Measurements from ENCODE around the gene RPAIN.
"Not testable (repeated sequence)": the region's sequence is repeated elsewhere in the genome, so short reads cannot be mapped to it uniquely, and the experiment has no call there.

The RPAIN gene

GRCh38 chr17:5429191-5429887 lies 9.4 kb downstream of the RPAIN start:
- DNase-seq (ENCODE audit: low read depth in 2 of 2) = no peak

- DNase-seq (ENCODE audit: low read depth in 2 of 2) = no peak
Measured at GRCh38 chr17:5430413-5430999, 10.5 kb downstream of the RPAIN start.

- not testable (repeated sequence) for DNase-seq (ENCODE audit: low read depth in 2 of 2)
Measured at GRCh38 chr17:5431234-5431633, 11.3 kb downstream of the RPAIN start.

GRCh38 chr17:5431949-5432556 lies 12.1 kb downstream of the RPAIN start:
- no peak for DNase-seq (ENCODE audit: low read depth in 2 of 2)

- no peak for DNase-seq (ENCODE audit: low read depth in 2 of 2)
Measured at GRCh38 chr17:5434984-5435383, 15.0 kb downstream of the RPAIN start.

GRCh38 chr17:5435781-5436315 lies 15.9 kb downstream of the RPAIN start:
- DNase-seq (ENCODE audit: low read depth in 2 of 2) = not testable (repeated sequence)

- no peak for DNase-seq (ENCODE audit: low read depth in 2 of 2)
Measured at GRCh38 chr17:5437721-5438317, 17.8 kb downstream of the RPAIN start.

GRCh38 chr17:5438716-5439445 lies 18.9 kb downstream of the RPAIN start, which contains the start of gene C1QBP:
Gene C1QBP (minus strand): TSS chr17:5439155. CDS start chr17:5439073, 82 bp downstream.
- DNase-seq (ENCODE audit: low read depth in 2 of 2) = peak; percentile 75 to 84

- no peak for DNase-seq (ENCODE audit: low read depth in 2 of 2)
Measured at GRCh38 chr17:5439446-5439764, 19.4 kb downstream of the RPAIN start.

- no peak for DNase-seq (ENCODE audit: low read depth in 2 of 2)
Measured at GRCh38 chr17:5443728-5444127, 23.7 kb downstream of the RPAIN start.

- no peak for DNase-seq (ENCODE audit: low read depth in 2 of 2)
Measured at GRCh38 chr17:5444209-5444608, 24.2 kb downstream of the RPAIN start.

GRCh38 chr17:5446786-5447185 lies 26.8 kb downstream of the RPAIN start:
- DNase-seq (ENCODE audit: low read depth in 2 of 2) = no peak

- no peak for DNase-seq (ENCODE audit: low read depth in 2 of 2)
Measured at GRCh38 chr17:5464717-5465507, 44.9 kb downstream of the RPAIN start.

- no peak for DNase-seq (ENCODE audit: low read depth in 2 of 2)
Measured at GRCh38 chr17:5466295-5466694, 46.3 kb downstream of the RPAIN start.

GRCh38 chr17:5467416-5467815 lies 47.4 kb downstream of the RPAIN start:
- DNase-seq (ENCODE audit: low read depth in 2 of 2) = no peak

GRCh38 chr17:5468075-5468473 lies 48.1 kb downstream of the RPAIN start:
- DNase-seq (ENCODE audit: low read depth in 2 of 2) = peak; percentile 28 to 32

GRCh38 chr17:5472511-5472910 lies 52.5 kb downstream of the RPAIN start:
- no peak for DNase-seq (ENCODE audit: low read depth in 2 of 2)

- no peak for DNase-seq (ENCODE audit: low read depth in 2 of 2)
Measured at GRCh38 chr17:5473906-5474305, 53.9 kb downstream of the RPAIN start.

- DNase-seq (ENCODE audit: low read depth in 2 of 2) = no peak
Measured at GRCh38 chr17:5478992-5479391, 59.0 kb downstream of the RPAIN start.

GRCh38 chr17:5480962-5481361 lies 61.0 kb downstream of the RPAIN start:
- DNase-seq (ENCODE audit: low read depth in 2 of 2) = no peak

GRCh38 chr17:5481451-5481850 lies 61.5 kb downstream of the RPAIN start:
- DNase-seq (ENCODE audit: low read depth in 2 of 2) = no peak

Measured in stimulated activated CD8-positive, alpha-beta memory T cell treated with anti-CD3 and anti-CD28 coated beads, Interleukin-7, amount 100 ng/mL, for 4 hours (primary cell).